CD4-positive, alpha-beta T cell treated with Interleukin-6 at 100 ng/mL for 8 hours (primary cell): ENCODE data around the gene KCTD5.
A peak's percentile ranks its signal among the peaks of the same experiment; 100 is the strongest.
"Not testable (repeated sequence)": the region's sequence is repeated elsewhere in the genome, so short reads cannot be mapped to it uniquely, and the experiment has no call there.

Experiments used
- DNase-seq: peaks from one replicate; pipeline ENCODE4 v3.0.0-alpha.2; 2020; ENCODE audit warnings: mixed read lengths, low spot score

KCTD5 gene

GRCh38 chr16:2682209-2683021 lies at the start of gene KCTD5:
TSS of gene KCTD5 (plus strand) at chr16:2682523. CDS start at chr16:2682549, 26 bp downstream.
- DNase-seq = peak; percentile 93

GRCh38 chr16:2639071-2639721 lies 43.1 kb upstream of the KCTD5 start:
- DNase-seq = not testable (repeated sequence)

- DNase-seq = not testable (repeated sequence)
These were observed 42.6 kb upstream of the KCTD5 start for GRCh38 chr16:2639722-2640072.

GRCh38 chr16:2642561-2642960 lies 39.8 kb upstream of the KCTD5 start:
- DNase-seq = not testable (repeated sequence)

GRCh38 chr16:2644754-2645453 lies 37.4 kb upstream of the KCTD5 start:
- DNase-seq = not testable (repeated sequence)

- DNase-seq = not testable (repeated sequence)
These were observed 31.0 kb upstream of the KCTD5 start for GRCh38 chr16:2651268-2651871.

- DNase-seq = not testable (repeated sequence)
These were observed 28.4 kb upstream of the KCTD5 start for GRCh38 chr16:2653915-2654314.

GRCh38 chr16:2654949-2655348 lies 27.4 kb upstream of the KCTD5 start:
- DNase-seq = not testable (repeated sequence)

GRCh38 chr16:2656985-2657384 lies 25.3 kb upstream of the KCTD5 start:
- DNase-seq = no peak

- not testable (repeated sequence) for DNase-seq
These were observed 24.5 kb upstream of the KCTD5 start for GRCh38 chr16:2657803-2658202.

GRCh38 chr16:2659560-2659959 lies 22.8 kb upstream of the KCTD5 start:
- not testable (repeated sequence) for DNase-seq

GRCh38 chr16:2660014-2660662 lies 22.2 kb upstream of the KCTD5 start:
- not testable (repeated sequence) for DNase-seq

GRCh38 chr16:2660755-2661373 lies 21.5 kb upstream of the KCTD5 start:
- not testable (repeated sequence) for DNase-seq

- peak; percentile 14 for DNase-seq
These were observed 18.5 kb upstream of the KCTD5 start for GRCh38 chr16:2663553-2664546.

GRCh38 chr16:2664574-2664982 lies 17.7 kb upstream of the KCTD5 start:
- DNase-seq = no peak

- not testable (repeated sequence) for DNase-seq
These were observed 15.7 kb upstream of the KCTD5 start for GRCh38 chr16:2666671-2667070.

- not testable (repeated sequence) for DNase-seq
These were observed 12.7 kb upstream of the KCTD5 start for GRCh38 chr16:2669587-2669986.

GRCh38 chr16:2670017-2670416 lies 12.3 kb upstream of the KCTD5 start:
- DNase-seq = peak; percentile 24

GRCh38 chr16:2671193-2671592 lies 11.1 kb upstream of the KCTD5 start:
- not testable (repeated sequence) for DNase-seq

- DNase-seq = no peak
These were observed 10.6 kb upstream of the KCTD5 start for GRCh38 chr16:2671741-2672140.
